Peyer's patch (tissue), 4 donors: ENCODE results near the gene NEUROD2. TPM values are rescaled to one million over a fixed set of nuclear protein-coding genes. Genes with fewer than 3 reads are reported as not detected.

ENCODE experiments used
- DNase-seq, 3 donors: peaks; one replicate each; pipeline ENCODE4 v3.0.0-alpha.2; 2017 to 2019
- H3K27ac ChIP-seq, 4 donors: fragments of 200-600 bp; sonication (generic); one replicate each; pipeline ENCODE4 v1.5.1; 2016 to 2019
- H3K27me3 ChIP-seq, 2 donors: fragments of 200-600 bp; sonication (generic); one replicate each; pipeline ENCODE4 v1.5.1; 2019
- H3K36me3 ChIP-seq, 3 donors: fragments of 200-600 bp; sonication (generic); one replicate each; pipeline ENCODE4 v1.5.1; 2016 to 2019
- H3K4me1 ChIP-seq, 4 donors: fragments of 200-600 bp; sonication (generic); one replicate each; pipeline ENCODE4 v1.5.1; 2016 to 2019
- H3K4me3 ChIP-seq, 4 donors: fragments of 200-600 bp; sonication (generic); 1 replicate in 3 of 4; 2 replicates in 1 of 4; pipeline ENCODE4 v1.5.1; 2016 to 2019; ENCODE audit warnings: mild to moderate bottlenecking in 1 of 4
- H3K9me3 ChIP-seq, 4 donors: fragments of 200-600 bp; sonication (generic); one replicate each; pipeline ENCODE4 v1.5.1; 2016 to 2019; ENCODE audit warnings: mild to moderate bottlenecking in 1 of 4
- POLR2A ChIP-seq, 2 donors: fragments of 450-650 bp; IDR thresholded peaks; one replicate each; pipeline ENCODE4 v1.5.1; 2017; ENCODE audit warnings: antibody characterized with exemption in 2 of 2, mild to moderate bottlenecking in 2 of 2, moderate library complexity in 2 of 2
- total RNA-seq, 4 donors: library from RNA; depleted of rRNA; stranded (reverse); fragments of >200 nt; gene quantifications; one replicate each; pipeline ENCODE4 v1.1.0, GENCODE V29; 2016
- TF ChIP-seq, protein P1 (sequence below), 6 experiments: fragments of 450-650 bp in 4 of 6; fragments of 200-600 bp in 2 of 6; sonication (generic) in 1 of 6; IDR thresholded peaks; one replicate each; pipeline ENCODE4 v1.5.1; 2017 to 2019; ENCODE audit warnings: antibody characterized with exemption in 6 of 6, mild to moderate bottlenecking in 3 of 6, moderate library complexity in 1 of 6

The NEUROD2 gene
- total RNA-seq, 4 donors from 2014 or later: not detected

GRCh38 chr17:39599004-39599664 lies 8.6 kb downstream of the NEUROD2 start:
- DNase-seq: no peak
- H3K27ac ChIP-seq: no peak overlapping the region
- no peak for TF ChIP-seq POLR2A (IDR thresholded peaks at IDR 0.05)
- TF ChIP-seq, protein P1, sequence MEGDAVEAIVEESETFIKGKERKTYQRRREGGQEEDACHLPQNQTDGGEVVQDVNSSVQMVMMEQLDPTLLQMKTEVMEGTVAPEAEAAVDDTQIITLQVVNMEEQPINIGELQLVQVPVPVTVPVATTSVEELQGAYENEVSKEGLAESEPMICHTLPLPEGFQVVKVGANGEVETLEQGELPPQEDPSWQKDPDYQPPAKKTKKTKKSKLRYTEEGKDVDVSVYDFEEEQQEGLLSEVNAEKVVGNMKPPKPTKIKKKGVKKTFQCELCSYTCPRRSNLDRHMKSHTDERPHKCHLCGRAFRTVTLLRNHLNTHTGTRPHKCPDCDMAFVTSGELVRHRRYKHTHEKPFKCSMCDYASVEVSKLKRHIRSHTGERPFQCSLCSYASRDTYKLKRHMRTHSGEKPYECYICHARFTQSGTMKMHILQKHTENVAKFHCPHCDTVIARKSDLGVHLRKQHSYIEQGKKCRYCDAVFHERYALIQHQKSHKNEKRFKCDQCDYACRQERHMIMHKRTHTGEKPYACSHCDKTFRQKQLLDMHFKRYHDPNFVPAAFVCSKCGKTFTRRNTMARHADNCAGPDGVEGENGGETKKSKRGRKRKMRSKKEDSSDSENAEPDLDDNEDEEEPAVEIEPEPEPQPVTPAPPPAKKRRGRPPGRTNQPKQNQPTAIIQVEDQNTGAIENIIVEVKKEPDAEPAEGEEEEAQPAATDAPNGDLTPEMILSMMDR (IDR thresholded peaks at IDR 0.05): no peak
- H3K36me3 ChIP-seq: no peaks in the 10 kb centered on the region
- H3K4me1 ChIP-seq: peaks cover 0 to 15% (median 3%) of the 10 kb centered on the region in 4 donors
- H3K4me3 ChIP-seq: no peak overlapping the region
- peaks cover 0 to 84% of the 10 kb centered on the region in 2 donors for H3K27me3 ChIP-seq
- H3K9me3 ChIP-seq: peaks cover 0 to 4% (median 0%) of the 10 kb centered on the region in 4 donors

DNA sequence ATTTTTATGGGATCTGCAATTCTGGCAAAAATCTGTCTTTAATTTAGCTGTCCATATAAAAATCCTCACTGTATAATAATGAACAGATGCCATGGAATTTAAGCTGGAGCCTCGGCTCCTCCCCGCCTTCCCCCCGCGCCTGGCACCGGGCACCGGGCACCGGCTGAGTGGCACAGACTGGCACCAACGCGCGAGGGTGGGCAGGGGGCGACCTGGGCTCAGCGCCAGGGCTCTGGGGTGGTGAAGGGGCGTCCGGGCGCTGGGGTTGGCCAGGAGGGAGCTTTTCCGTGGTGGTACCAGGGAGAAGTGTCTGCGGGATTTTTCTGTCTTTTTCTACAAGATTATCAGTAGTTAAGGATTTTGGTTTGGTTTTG lies 9.1 kb downstream of the NEUROD2 start:
- Histone ChIP-seq H3K36me3 (no peaks in the 10 kb centered on the region), H3K9me3 (peaks cover 0 to 4% (median 0%) of the 10 kb centered on the region in 4 donors), H3K4me1 (peaks cover 0 to 15% (median 0%) of the 10 kb centered on the region in 4 donors), H3K4me3 (no peak overlapping the region), H3K27ac (no peak overlapping the region), H3K27me3 (peaks cover 0 to 79% of the 10 kb centered on the region in 2 donors)
- DNase-seq: no peak
- TF ChIP-seq POLR2A (IDR thresholded peaks at IDR 0.05): no peak
- TF ChIP-seq, protein P1 (IDR thresholded peaks at IDR 0.05): no peak

- H3K27me3 ChIP-seq: peaks cover 0 to 74% of the 10 kb centered on the region in 2 donors
- TF ChIP-seq, protein P1 (IDR thresholded peaks at IDR 0.05): no peak
- no peak for TF ChIP-seq POLR2A (IDR thresholded peaks at IDR 0.05)
- no peak overlapping the region for H3K4me3 ChIP-seq
- no peak overlapping the region for H3K27ac ChIP-seq
- peaks cover 0 to 15% (median 0%) of the 10 kb centered on the region in 4 donors for H3K4me1 ChIP-seq
- H3K9me3 ChIP-seq: peaks cover 0 to 4% (median 0%) of the 10 kb centered on the region in 4 donors
- H3K36me3 ChIP-seq: no peaks in the 10 kb centered on the region
- no peak for DNase-seq
Measured at GRCh38 chr17:39598047-39598481, 9.7 kb downstream of the NEUROD2 start.

GRCh38 chr17:39597372-39598046 lies 10.2 kb downstream of the NEUROD2 start:
- TF ChIP-seq POLR2A (IDR thresholded peaks at IDR 0.05): no peak
- TF ChIP-seq, protein P1 (IDR thresholded peaks at IDR 0.05): no peak
- H3K27me3 ChIP-seq: peaks cover 0 to 68% of the 10 kb centered on the region in 2 donors

GRCh38 chr17:39596543-39597267 lies 11.0 kb downstream of the NEUROD2 start:
- Histone ChIP-seq H3K27ac (no peak overlapping the region), H3K36me3 (no peaks in the 10 kb centered on the region), H3K4me1 (peaks cover 0 to 15% (median 0%) of the 10 kb centered on the region in 4 donors), H3K9me3 (peaks cover 0 to 4% (median 0%) of the 10 kb centered on the region in 4 donors), H3K27me3 (peaks cover 0 to 62% of the 10 kb centered on the region in 2 donors), H3K4me3 (no peak overlapping the region)
- DNase-seq: no peak
- TF ChIP-seq POLR2A (IDR thresholded peaks at IDR 0.05): no peak
- TF ChIP-seq, protein P1 (IDR thresholded peaks at IDR 0.05): no peak

More at GRCh38 chr17:39597372-39598046, 10.2 kb downstream of the NEUROD2 start:
- no peaks in the 10 kb centered on the region for H3K36me3 ChIP-seq
- no peak for DNase-seq
- peaks cover 0 to 4% (median 0%) of the 10 kb centered on the region in 4 donors for H3K9me3 ChIP-seq
- no peak overlapping the region for H3K27ac ChIP-seq
- peaks cover 0 to 15% (median 0%) of the 10 kb centered on the region in 4 donors for H3K4me1 ChIP-seq
- no peak overlapping the region for H3K4me3 ChIP-seq
